GM12872 (cell line): ENCODE measurements around the gene ADAMTSL1.

ENCODE experiments used
- CTCF ChIP-seq: IDR thresholded peaks from 3 replicates; pipeline ENCODE4 v1.5.1; 2011; ENCODE audit warnings: low read depth, mild to moderate bottlenecking, low read length, moderate library complexity; ENCODE audit not compliant: insufficient read depth

The ADAMTSL1 gene

GRCh38 chr9:18706648-18707047 lies 232.7 kb downstream of the ADAMTSL1 start:
- TF ChIP-seq CTCF, result no peak

GRCh38 chr9:18707061-18707461 lies 233.1 kb downstream of the ADAMTSL1 start:
- no peak for TF ChIP-seq CTCF

- no peak for TF ChIP-seq CTCF
Observed at GRCh38 chr9:18707489-18708205, 233.7 kb downstream of the ADAMTSL1 start.

- no peak for TF ChIP-seq CTCF
Observed at GRCh38 chr9:18708429-18708828, 234.5 kb downstream of the ADAMTSL1 start.

GRCh38 chr9:18710065-18710464 lies 236.1 kb downstream of the ADAMTSL1 start:
- TF ChIP-seq CTCF, result no peak

- no peak for TF ChIP-seq CTCF
Observed at GRCh38 chr9:18717759-18718158, 243.8 kb downstream of the ADAMTSL1 start.

GRCh38 chr9:18718393-18718792 lies 244.4 kb downstream of the ADAMTSL1 start:
- no peak for TF ChIP-seq CTCF
